GM23338 (cell line): ENCODE data around the gene OR10G4. TPM values are rescaled to one million over a fixed set of nuclear protein-coding genes. Genes with fewer than 3 reads are reported as not detected.

ENCODE experiments used
- ATAC-seq: fragments of 200-7000 bp; cut with Tn5 transposase; 3 replicates; pipeline ENCODE4 v1.9.1; 2020
- DNase-seq: peaks from one replicate; pipeline ENCODE4 v3.0.0-alpha.2; 2015; ENCODE audit warnings: low spot score
- H2AFZ ChIP-seq: fragments of 200-600 bp; sonication (generic); 2 replicates; pipeline ENCODE4 v1.8.0; 2016; ENCODE audit warnings: antibody characterized with exemption, mild to moderate bottlenecking, moderate library complexity
- H3F3A ChIP-seq: fragments of 200-600 bp; sonication (generic); replicated peaks from 2 replicates; pipeline ENCODE4 v1.8.0; 2017; ENCODE audit warnings: antibody characterized with exemption, mixed run types, low read depth
- H3K27ac ChIP-seq: fragments of 200-600 bp; sonication (generic); 2 replicates; pipeline ENCODE4 v1.6.1; 2016; ENCODE audit warnings: low read depth
- H3K27me3 ChIP-seq: fragments of 200-600 bp; sonication (generic); 2 replicates; pipeline ENCODE4 v1.8.0; 2016; ENCODE audit warnings: mild to moderate bottlenecking, mixed run types, moderate library complexity; ENCODE audit not compliant: insufficient read depth
- H3K36me3 ChIP-seq: fragments of 200-600 bp; sonication (generic); 2 replicates; pipeline ENCODE4 v1.8.0; 2016; ENCODE audit warnings: mild to moderate bottlenecking; ENCODE audit not compliant: insufficient read depth
- H3K4me1 ChIP-seq: fragments of 200-600 bp; sonication (generic); 2 replicates; pipeline ENCODE4 v1.8.0; 2016; ENCODE audit warnings: mild to moderate bottlenecking, moderate library complexity; ENCODE audit not compliant: insufficient read depth
- H3K4me2 ChIP-seq: fragments of 200-600 bp; sonication (generic); 2 replicates; pipeline ENCODE4 v1.7.1; 2017; ENCODE audit warnings: mixed run types
- H3K4me3 ChIP-seq: fragments of 200-600 bp; sonication (generic); 2 replicates; pipeline ENCODE4 v1.6.1; 2016; ENCODE audit warnings: mixed run types
- H3K79me2 ChIP-seq: fragments of 200-600 bp; sonication (generic); replicated peaks from 2 replicates; pipeline ENCODE4 v1.8.0; 2017; ENCODE audit warnings: mild to moderate bottlenecking; ENCODE audit not compliant: insufficient read depth
- H3K9me2 ChIP-seq: fragments of 200-600 bp; sonication (generic); 2 replicates; pipeline ENCODE4 v1.8.0; 2017; ENCODE audit not compliant: insufficient read depth
- H4K20me1 ChIP-seq: fragments of 200-600 bp; sonication (generic); replicated peaks from 2 replicates; pipeline ENCODE4 v1.8.0; 2017; ENCODE audit warnings: mild to moderate bottlenecking; ENCODE audit not compliant: insufficient read depth
- H3K27ac Mint-ChIP-seq: 2 replicates; pipeline ENCODE4 v1.8.0; 2020; ENCODE audit warnings: inconsistent platforms, mild to moderate bottlenecking, moderate library complexity, mixed read lengths
- H3K27me3 Mint-ChIP-seq: 3 replicates; pipeline ENCODE4 v1.8.0; 2022; ENCODE audit warnings: low read depth, mild to moderate bottlenecking, moderate library complexity, mixed read lengths, inconsistent platforms; ENCODE audit not compliant: insufficient read depth, poor library complexity
- H3K36me3 Mint-ChIP-seq: 3 replicates; pipeline ENCODE4 v1.8.0; 2021; ENCODE audit warnings: low read depth, mild to moderate bottlenecking, inconsistent platforms, moderate library complexity, mixed read lengths
- H3K4me1 Mint-ChIP-seq: 3 replicates; pipeline ENCODE4 v1.8.0; 2020; ENCODE audit warnings: mild to moderate bottlenecking, inconsistent platforms, mixed read lengths
- H3K4me3 Mint-ChIP-seq: 3 replicates; pipeline ENCODE4 v1.8.0; 2021; ENCODE audit warnings: moderate library complexity, mild to moderate bottlenecking, inconsistent platforms, mixed read lengths
- H3K9me3 Mint-ChIP-seq: 3 replicates; pipeline ENCODE4 v1.8.0; 2020; ENCODE audit warnings: moderate library complexity, mild to moderate bottlenecking, inconsistent platforms, mixed read lengths
- EZH2 ChIP-seq: fragments of 200-600 bp; sonication (generic); IDR thresholded peaks from one replicate; pipeline ENCODE4 v1.8.0; 2017; ENCODE audit warnings: antibody characterized with exemption, mild to moderate bottlenecking, low read depth; ENCODE audit not compliant: unreplicated experiment
- EZH2phosphoT487 ChIP-seq: fragments of 200-600 bp; sonication (generic); IDR thresholded peaks from one replicate; pipeline ENCODE4 v1.8.1; 2018; ENCODE audit warnings: antibody characterized with exemption; ENCODE audit not compliant: unreplicated experiment
- JUNB ChIP-seq: IDR thresholded peaks from one replicate; pipeline ENCODE4 v1.6.1; 2016; ENCODE audit warnings: antibody characterized with exemption; ENCODE audit not compliant: unreplicated experiment
- NANOG ChIP-seq: IDR thresholded peaks from 2 replicates; pipeline ENCODE4 v1.6.1; 2016; ENCODE audit warnings: antibody characterized with exemption, borderline replicate concordance
- POLR2AphosphoS5 ChIP-seq: IDR thresholded peaks from 2 replicates; pipeline ENCODE4 v1.6.1; 2016; ENCODE audit warnings: antibody characterized with exemption, low read depth
- STAT1 ChIP-seq: IDR thresholded peaks from one replicate; pipeline ENCODE4 v1.6.1; 2016; ENCODE audit warnings: antibody characterized with exemption; ENCODE audit not compliant: unreplicated experiment
- ZNF114 ChIP-seq: fragments of 250-450 bp; sonication (Bioruptor Pico); IDR thresholded peaks from 2 replicates; pipeline ENCODE4 v1.5.0; 2020; ENCODE audit warnings: mild to moderate bottlenecking, moderate library complexity
- ZNF331 ChIP-seq: fragments of 250-450 bp; sonication (Bioruptor Pico); IDR thresholded peaks from 2 replicates; pipeline ENCODE4 v1.5.0; 2020; ENCODE audit warnings: low read depth, mild to moderate bottlenecking, moderate library complexity
- polyA plus RNA-seq: library from polyadenylated mRNA; unstranded; fragments of >200 nt; fragmentation: Nextera tagmentation; extraction: Ambion mirVana; gene quantifications from 2 replicates; pipeline ENCODE4 v1.2.1, GENCODE V29; 2016
- total RNA-seq: library from RNA; depleted of rRNA; stranded (reverse); fragments of >200 nt; shearing (Covaris generic); gene quantifications from 2 replicates; pipeline ENCODE4 v1.2.3, GENCODE V29; 2014
- TF ChIP-seq, protein P1 (sequence below), 2 experiments: fragments of 200-600 bp in 1 of 2; sonication (generic) in 1 of 2; conservative IDR thresholded peaks; 2 replicates each; pipeline versions ENCODE4 v1.5.1 to v1.6.1; 2016 to 2017; ENCODE audit warnings: antibody characterized with exemption in 2 of 2, low read depth in 2 of 2, mild to moderate bottlenecking in 2 of 2, moderate library complexity in 1 of 2
- TF ChIP-seq, protein P2 (sequence below): IDR thresholded peaks from one replicate; pipeline ENCODE4 v1.6.1; 2018; ENCODE audit warnings: antibody characterized with exemption; ENCODE audit not compliant: unreplicated experiment
- TF ChIP-seq, protein P3 (sequence below): IDR thresholded peaks from 2 replicates; pipeline ENCODE4 v1.6.1; 2016; ENCODE audit warnings: antibody characterized with exemption

The OR10G4 gene
- total and polyA plus RNA-seq, 2 experiments from 2014 or later: not detected

DNA sequence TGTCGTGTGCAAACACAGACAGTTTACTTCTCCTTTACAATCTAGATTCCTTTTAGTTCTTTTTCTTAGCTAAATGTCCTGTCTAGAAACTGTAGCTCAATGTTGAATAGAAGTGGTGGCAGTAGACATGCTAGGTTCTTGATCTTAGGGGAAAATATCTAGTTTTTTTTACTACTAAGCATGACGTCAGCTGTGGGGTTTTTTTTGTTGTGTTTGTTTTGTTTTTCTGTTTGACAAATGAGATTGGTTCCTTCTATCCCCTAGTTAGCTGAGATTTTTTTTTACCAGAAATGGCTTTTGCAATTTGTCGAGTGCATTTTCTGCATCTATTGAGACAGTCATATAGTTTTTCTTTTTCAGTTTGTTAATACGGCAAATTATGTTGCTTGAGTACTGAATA, 30.6 kb downstream of the OR10G4 start:
- no peaks in the 10 kb centered on the region for H3K27me3 Mint-ChIP-seq
- Histone ChIP-seq H3F3A (no peaks in the 10 kb centered on the region), H3K79me2 (no peaks in the 10 kb centered on the region), H3K36me3 (no peaks in the 10 kb centered on the region), H3K4me1 (0 out of 2 replicates have a peak, but pooled peaks cover 2% of the 10 kb centered on the region), H3K27me3 (no peaks in the 10 kb centered on the region), H3K4me2 (no peak overlapping the region), H3K27ac (no peak overlapping the region), H2AFZ (no peak overlapping the region; the same call in 1 of the 2 replicates), H4K20me1 (no peaks in the 10 kb centered on the region), H3K9me2 (no peaks in the 10 kb centered on the region), H3K4me3 (no peak overlapping the region)
- H3K4me1 Mint-ChIP-seq: peaks cover 5% of the 10 kb centered on the region; the same call in 1 of the 3 replicates
- no peak overlapping the region for H3K27ac Mint-ChIP-seq
- DNase-seq (no peak), ATAC-seq (no peak)
- no peak overlapping the region for H3K4me3 Mint-ChIP-seq
- H3K36me3 Mint-ChIP-seq: no peaks in the 10 kb centered on the region
- no peaks in the 10 kb centered on the region for H3K9me3 Mint-ChIP-seq
- TF ChIP-seq JUNB (no peak), EZH2 (no peak), ZNF114 (no peak), STAT1 (no peak)
- TF ChIP-seq, protein P1, sequence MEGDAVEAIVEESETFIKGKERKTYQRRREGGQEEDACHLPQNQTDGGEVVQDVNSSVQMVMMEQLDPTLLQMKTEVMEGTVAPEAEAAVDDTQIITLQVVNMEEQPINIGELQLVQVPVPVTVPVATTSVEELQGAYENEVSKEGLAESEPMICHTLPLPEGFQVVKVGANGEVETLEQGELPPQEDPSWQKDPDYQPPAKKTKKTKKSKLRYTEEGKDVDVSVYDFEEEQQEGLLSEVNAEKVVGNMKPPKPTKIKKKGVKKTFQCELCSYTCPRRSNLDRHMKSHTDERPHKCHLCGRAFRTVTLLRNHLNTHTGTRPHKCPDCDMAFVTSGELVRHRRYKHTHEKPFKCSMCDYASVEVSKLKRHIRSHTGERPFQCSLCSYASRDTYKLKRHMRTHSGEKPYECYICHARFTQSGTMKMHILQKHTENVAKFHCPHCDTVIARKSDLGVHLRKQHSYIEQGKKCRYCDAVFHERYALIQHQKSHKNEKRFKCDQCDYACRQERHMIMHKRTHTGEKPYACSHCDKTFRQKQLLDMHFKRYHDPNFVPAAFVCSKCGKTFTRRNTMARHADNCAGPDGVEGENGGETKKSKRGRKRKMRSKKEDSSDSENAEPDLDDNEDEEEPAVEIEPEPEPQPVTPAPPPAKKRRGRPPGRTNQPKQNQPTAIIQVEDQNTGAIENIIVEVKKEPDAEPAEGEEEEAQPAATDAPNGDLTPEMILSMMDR (conservative IDR thresholded peaks at IDR 0.05; ENCODE audit: low read depth in 2 of 2): no peak
- TF ChIP-seq, protein P2, sequence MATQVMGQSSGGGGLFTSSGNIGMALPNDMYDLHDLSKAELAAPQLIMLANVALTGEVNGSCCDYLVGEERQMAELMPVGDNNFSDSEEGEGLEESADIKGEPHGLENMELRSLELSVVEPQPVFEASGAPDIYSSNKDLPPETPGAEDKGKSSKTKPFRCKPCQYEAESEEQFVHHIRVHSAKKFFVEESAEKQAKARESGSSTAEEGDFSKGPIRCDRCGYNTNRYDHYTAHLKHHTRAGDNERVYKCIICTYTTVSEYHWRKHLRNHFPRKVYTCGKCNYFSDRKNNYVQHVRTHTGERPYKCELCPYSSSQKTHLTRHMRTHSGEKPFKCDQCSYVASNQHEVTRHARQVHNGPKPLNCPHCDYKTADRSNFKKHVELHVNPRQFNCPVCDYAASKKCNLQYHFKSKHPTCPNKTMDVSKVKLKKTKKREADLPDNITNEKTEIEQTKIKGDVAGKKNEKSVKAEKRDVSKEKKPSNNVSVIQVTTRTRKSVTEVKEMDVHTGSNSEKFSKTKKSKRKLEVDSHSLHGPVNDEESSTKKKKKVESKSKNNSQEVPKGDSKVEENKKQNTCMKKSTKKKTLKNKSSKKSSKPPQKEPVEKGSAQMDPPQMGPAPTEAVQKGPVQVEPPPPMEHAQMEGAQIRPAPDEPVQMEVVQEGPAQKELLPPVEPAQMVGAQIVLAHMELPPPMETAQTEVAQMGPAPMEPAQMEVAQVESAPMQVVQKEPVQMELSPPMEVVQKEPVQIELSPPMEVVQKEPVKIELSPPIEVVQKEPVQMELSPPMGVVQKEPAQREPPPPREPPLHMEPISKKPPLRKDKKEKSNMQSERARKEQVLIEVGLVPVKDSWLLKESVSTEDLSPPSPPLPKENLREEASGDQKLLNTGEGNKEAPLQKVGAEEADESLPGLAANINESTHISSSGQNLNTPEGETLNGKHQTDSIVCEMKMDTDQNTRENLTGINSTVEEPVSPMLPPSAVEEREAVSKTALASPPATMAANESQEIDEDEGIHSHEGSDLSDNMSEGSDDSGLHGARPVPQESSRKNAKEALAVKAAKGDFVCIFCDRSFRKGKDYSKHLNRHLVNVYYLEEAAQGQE: no peak

DNA sequence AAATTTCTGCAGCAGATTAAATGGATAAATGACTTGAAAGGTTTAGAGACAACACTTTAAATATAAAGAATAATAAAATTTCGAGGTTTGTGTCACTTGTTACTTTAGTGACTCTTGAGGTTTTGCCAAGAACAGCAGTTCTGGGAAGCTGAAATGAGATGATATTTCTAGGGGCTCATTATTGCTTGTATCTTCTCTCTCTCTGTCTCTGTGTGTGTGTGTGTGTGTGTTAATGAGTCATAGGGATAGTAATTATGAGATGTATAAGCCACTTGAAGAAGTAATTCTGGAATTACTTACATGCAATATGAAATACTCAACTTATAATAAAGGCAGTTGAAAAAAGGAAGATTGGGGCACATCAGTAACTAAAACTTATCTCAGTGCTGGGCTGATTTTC, 38.0 kb downstream of the OR10G4 start:
- Mint-ChIP-seq H3K9me3 (no peaks in the 10 kb centered on the region), H3K27me3 (peaks cover 1% of the 10 kb centered on the region), H3K27ac (no peak overlapping the region), H3K36me3 (no peaks in the 10 kb centered on the region), H3K4me1 (no peaks in the 10 kb centered on the region), H3K4me3 (no peak overlapping the region)
- DNase-seq (no peak), ATAC-seq (no peak)
- Histone ChIP-seq H3K9me2 (no peaks in the 10 kb centered on the region), H4K20me1 (no peaks in the 10 kb centered on the region), H2AFZ (no peak overlapping the region), H3F3A (no peaks in the 10 kb centered on the region), H3K4me1 (no peaks in the 10 kb centered on the region), H3K36me3 (no peaks in the 10 kb centered on the region), H3K4me3 (no peak overlapping the region), H3K27ac (no peak overlapping the region), H3K27me3 (no peaks in the 10 kb centered on the region), H3K4me2 (no peak overlapping the region), H3K79me2 (no peaks in the 10 kb centered on the region)
- TF ChIP-seq, protein P3, sequence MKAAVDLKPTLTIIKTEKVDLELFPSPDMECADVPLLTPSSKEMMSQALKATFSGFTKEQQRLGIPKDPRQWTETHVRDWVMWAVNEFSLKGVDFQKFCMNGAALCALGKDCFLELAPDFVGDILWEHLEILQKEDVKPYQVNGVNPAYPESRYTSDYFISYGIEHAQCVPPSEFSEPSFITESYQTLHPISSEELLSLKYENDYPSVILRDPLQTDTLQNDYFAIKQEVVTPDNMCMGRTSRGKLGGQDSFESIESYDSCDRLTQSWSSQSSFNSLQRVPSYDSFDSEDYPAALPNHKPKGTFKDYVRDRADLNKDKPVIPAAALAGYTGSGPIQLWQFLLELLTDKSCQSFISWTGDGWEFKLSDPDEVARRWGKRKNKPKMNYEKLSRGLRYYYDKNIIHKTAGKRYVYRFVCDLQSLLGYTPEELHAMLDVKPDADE: no peak
- TF ChIP-seq EZH2: no peak
- no peak for TF ChIP-seq ZNF331
- TF ChIP-seq POLR2AphosphoS5: no peak
- TF ChIP-seq ZNF114: no peak
- TF ChIP-seq, protein P2: no peak
- no peak for TF ChIP-seq EZH2phosphoT487
- no peak for TF ChIP-seq NANOG
